Measurements from ENCODE around the gene EPS8L1.
A peak's percentile ranks its signal among the peaks of the same experiment; 100 is the strongest.
"Not testable (repeated sequence)": the region's sequence is repeated elsewhere in the genome, so short reads cannot be mapped to it uniquely, and the experiment has no call there.

EPS8L1 gene

GRCh38 chr19:55050749-55051532, 24.7 kb upstream of the EPS8L1 start:
- no peak for DNase-seq

GRCh38 chr19:55053735-55054134, 21.9 kb upstream of the EPS8L1 start:
- DNase-seq: no peak

GRCh38 chr19:55056827-55057226, 18.8 kb upstream of the EPS8L1 start:
- no peak for DNase-seq

GRCh38 chr19:55058781-55059610, 16.7 kb upstream of the EPS8L1 start:
- DNase-seq: no peak

GRCh38 chr19:55060287-55060686, 15.4 kb upstream of the EPS8L1 start:
- not testable (repeated sequence) for DNase-seq

GRCh38 chr19:55062735-55063491, 12.8 kb upstream of the EPS8L1 start, which contains the start of gene RDH13:
Gene RDH13 (minus strand): TSS chr19:55063148. CDS start chr19:55063032, 116 bp downstream.
- DNase-seq: peak; percentile 99

GRCh38 chr19:55063492-55063843, 12.2 kb upstream of the EPS8L1 start:
- DNase-seq: no peak

- not testable (repeated sequence) for DNase-seq
These were observed 10.2 kb upstream of the EPS8L1 start for GRCh38 chr19:55065516-55065915.

- no peak for DNase-seq
These were observed 9.5 kb upstream of the EPS8L1 start for GRCh38 chr19:55066107-55066709.

- no peak for DNase-seq
These were observed 7.8 kb upstream of the EPS8L1 start for GRCh38 chr19:55067869-55068268.

GRCh38 chr19:55068950-55069864, 6.5 kb upstream of the EPS8L1 start:
- DNase-seq: no peak

- no peak for DNase-seq
These were observed 5.8 kb upstream of the EPS8L1 start for GRCh38 chr19:55069865-55070197.

GRCh38 chr19:55070466-55071128, 5.1 kb upstream of the EPS8L1 start:
- no peak for DNase-seq

- no peak for DNase-seq
These were observed 4.6 kb upstream of the EPS8L1 start for GRCh38 chr19:55071129-55071502.

GRCh38 chr19:55071913-55072312, 3.8 kb upstream of the EPS8L1 start:
- no peak for DNase-seq

GRCh38 chr19:55076321-55076720, 652 bp downstream of the EPS8L1 start:
- no peak for DNase-seq

- DNase-seq: no peak
These were observed 1.4 kb downstream of the EPS8L1 start for GRCh38 chr19:55077106-55077505.

GRCh38 chr19:55078996-55079395, 3.3 kb downstream of the EPS8L1 start:
- no peak for DNase-seq

- DNase-seq: no peak
These were observed 3.9 kb downstream of the EPS8L1 start for GRCh38 chr19:55079400-55080038.

- peak; percentile 43 for DNase-seq
These were observed 4.7 kb downstream of the EPS8L1 start for GRCh38 chr19:55080121-55080967.
